Upper lobe of left lung (tissue), 4 donors: ENCODE results near the gene SLC11A2.

Source experiments
- POLR2AphosphoS5 ChIP-seq, 2 donors: sonication (generic); formaldehyde crosslinking; IDR thresholded peaks; one replicate each; pipeline ENCODE4 v1.5.1; 2017; ENCODE audit warnings: antibody characterized with exemption in 2 of 2
- TF ChIP-seq, protein P1 (sequence below), 6 experiments: fragments of 450-650 bp in 4 of 6; fragments of 200-600 bp in 2 of 6; sonication (generic) in 2 of 6; IDR thresholded peaks; one replicate each; pipeline ENCODE4 v1.5.1; 2016 to 2019; ENCODE audit warnings: antibody characterized with exemption in 6 of 6

DNA sequence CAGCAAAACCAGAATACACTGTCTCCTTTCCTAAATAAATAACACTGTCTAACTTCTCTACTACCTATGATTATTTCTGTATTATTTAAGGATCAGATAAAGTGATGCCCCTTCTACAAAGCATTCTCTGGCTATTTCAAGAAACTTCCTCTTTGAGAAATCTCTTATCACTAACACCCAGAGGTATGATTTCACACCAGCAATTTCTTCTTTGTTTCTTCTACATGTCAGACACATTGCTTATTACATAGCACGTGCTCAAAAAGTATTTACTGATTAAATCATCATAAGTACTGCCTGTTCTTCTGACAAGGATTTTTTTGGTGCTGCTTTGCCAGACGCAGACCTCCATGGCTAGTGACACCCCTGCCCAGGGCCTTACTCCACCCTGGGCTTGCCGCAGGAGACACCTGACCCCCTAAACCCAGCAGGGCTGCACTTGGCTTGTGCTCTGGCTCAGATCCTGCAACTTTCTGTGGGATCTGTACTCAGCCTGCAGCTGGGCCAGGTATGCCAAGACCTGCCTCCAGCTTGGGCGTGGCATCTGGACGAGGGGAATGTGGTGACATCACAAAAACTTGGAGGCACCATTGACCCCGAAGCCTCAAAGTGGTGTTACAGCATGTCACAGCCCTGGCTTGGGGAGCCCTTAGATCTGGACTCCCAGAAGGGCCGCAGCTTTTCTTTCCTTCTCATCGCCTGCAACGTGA is 89.2 kb downstream of the SLC11A2 start:
- TF ChIP-seq, protein P1, sequence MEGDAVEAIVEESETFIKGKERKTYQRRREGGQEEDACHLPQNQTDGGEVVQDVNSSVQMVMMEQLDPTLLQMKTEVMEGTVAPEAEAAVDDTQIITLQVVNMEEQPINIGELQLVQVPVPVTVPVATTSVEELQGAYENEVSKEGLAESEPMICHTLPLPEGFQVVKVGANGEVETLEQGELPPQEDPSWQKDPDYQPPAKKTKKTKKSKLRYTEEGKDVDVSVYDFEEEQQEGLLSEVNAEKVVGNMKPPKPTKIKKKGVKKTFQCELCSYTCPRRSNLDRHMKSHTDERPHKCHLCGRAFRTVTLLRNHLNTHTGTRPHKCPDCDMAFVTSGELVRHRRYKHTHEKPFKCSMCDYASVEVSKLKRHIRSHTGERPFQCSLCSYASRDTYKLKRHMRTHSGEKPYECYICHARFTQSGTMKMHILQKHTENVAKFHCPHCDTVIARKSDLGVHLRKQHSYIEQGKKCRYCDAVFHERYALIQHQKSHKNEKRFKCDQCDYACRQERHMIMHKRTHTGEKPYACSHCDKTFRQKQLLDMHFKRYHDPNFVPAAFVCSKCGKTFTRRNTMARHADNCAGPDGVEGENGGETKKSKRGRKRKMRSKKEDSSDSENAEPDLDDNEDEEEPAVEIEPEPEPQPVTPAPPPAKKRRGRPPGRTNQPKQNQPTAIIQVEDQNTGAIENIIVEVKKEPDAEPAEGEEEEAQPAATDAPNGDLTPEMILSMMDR (IDR thresholded peaks at IDR 0.05): no peak
- TF ChIP-seq POLR2AphosphoS5 (IDR thresholded peaks at IDR 0.05): no peak
